ENCODE data around the gene ECI1.

DNA sequence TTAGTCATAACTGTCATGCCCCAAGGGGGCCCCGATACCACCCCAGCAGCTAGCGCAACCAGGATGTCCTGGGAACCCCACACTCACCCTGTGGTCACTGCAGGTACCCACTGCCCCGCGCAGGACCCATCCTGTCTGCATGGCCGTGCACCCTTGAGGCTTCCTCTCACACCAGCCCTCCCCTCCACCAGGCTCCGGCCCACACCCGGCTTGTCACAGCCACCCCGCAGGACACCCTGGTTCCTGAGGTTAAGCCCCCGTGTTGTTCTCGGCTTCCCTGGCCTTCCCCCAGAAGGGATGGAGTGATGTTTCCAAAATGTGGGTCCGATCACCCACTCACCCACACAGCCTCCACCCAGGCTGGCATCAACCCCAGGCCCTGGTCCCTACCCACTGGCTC lies 7.6 kb downstream of the ECI1 start:
- TF ChIP-seq RAD21 (IDR thresholded peaks at IDR 0.05; ENCODE audit: low read length) (no peak), POLR2A (IDR thresholded peaks at IDR 0.05; ENCODE audit: low read depth, low read length) (no peak), RFX5 (IDR thresholded peaks at IDR 0.05; ENCODE audit: low read depth, low read length) (no peak), CEBPB (IDR thresholded peaks at IDR 0.05; ENCODE audit: low read depth, low read length) (no peak), CHD1 (IDR thresholded peaks at IDR 0.05; ENCODE audit: low read depth, low read length) (no peak), BHLHE40 (IDR thresholded peaks at IDR 0.05; ENCODE audit: low read depth, low read length) (no peak), SMC3 (IDR thresholded peaks at IDR 0.05; ENCODE audit: low read depth, low read length) (no peak), MAFK (IDR thresholded peaks at IDR 0.05; ENCODE audit: low read depth, low read length) (no peak)
- TF ChIP-seq, protein P1, sequence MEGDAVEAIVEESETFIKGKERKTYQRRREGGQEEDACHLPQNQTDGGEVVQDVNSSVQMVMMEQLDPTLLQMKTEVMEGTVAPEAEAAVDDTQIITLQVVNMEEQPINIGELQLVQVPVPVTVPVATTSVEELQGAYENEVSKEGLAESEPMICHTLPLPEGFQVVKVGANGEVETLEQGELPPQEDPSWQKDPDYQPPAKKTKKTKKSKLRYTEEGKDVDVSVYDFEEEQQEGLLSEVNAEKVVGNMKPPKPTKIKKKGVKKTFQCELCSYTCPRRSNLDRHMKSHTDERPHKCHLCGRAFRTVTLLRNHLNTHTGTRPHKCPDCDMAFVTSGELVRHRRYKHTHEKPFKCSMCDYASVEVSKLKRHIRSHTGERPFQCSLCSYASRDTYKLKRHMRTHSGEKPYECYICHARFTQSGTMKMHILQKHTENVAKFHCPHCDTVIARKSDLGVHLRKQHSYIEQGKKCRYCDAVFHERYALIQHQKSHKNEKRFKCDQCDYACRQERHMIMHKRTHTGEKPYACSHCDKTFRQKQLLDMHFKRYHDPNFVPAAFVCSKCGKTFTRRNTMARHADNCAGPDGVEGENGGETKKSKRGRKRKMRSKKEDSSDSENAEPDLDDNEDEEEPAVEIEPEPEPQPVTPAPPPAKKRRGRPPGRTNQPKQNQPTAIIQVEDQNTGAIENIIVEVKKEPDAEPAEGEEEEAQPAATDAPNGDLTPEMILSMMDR (conservative IDR thresholded peaks at IDR 0.05; ENCODE audit: low read depth, low read length) = no peak
- TF ChIP-seq, protein P2, sequence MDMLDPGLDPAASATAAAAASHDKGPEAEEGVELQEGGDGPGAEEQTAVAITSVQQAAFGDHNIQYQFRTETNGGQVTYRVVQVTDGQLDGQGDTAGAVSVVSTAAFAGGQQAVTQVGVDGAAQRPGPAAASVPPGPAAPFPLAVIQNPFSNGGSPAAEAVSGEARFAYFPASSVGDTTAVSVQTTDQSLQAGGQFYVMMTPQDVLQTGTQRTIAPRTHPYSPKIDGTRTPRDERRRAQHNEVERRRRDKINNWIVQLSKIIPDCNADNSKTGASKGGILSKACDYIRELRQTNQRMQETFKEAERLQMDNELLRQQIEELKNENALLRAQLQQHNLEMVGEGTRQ (IDR thresholded peaks at IDR 0.05; ENCODE audit: low read depth, low read length) = no peak
- TF ChIP-seq, protein P3, sequence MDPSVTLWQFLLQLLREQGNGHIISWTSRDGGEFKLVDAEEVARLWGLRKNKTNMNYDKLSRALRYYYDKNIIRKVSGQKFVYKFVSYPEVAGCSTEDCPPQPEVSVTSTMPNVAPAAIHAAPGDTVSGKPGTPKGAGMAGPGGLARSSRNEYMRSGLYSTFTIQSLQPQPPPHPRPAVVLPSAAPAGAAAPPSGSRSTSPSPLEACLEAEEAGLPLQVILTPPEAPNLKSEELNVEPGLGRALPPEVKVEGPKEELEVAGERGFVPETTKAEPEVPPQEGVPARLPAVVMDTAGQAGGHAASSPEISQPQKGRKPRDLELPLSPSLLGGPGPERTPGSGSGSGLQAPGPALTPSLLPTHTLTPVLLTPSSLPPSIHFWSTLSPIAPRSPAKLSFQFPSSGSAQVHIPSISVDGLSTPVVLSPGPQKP (IDR thresholded peaks at IDR 0.05; ENCODE audit: borderline replicate concordance, low read depth, low read length) = no peak

Measured in IMR-90 (cell line).